Activated CD8-positive, alpha-beta T cell treated with anti-CD3 and anti-CD28 coated beads for 36 hours (primary cell): ENCODE results near the gene PBRM1. TPM values are rescaled to one million over a fixed set of nuclear protein-coding genes. Genes with fewer than 3 reads are reported as not detected.

Source experiments
- ATAC-seq: fragments of 200-7000 bp; cut with Tn5 transposase; one replicate; pipeline ENCODE4 v1.10.0; 2021; ENCODE audit warnings: mild to moderate bottlenecking, moderate library complexity
- CTCF ChIA-PET: fragments of 350-600 bp; sonication (Branson Sonifier 250); formaldehyde crosslinking; loops from one replicate; lab custom pipeline; 2021; ENCODE audit warnings: antibody characterized with exemption; lab: Charles Lee
- POLR2A ChIA-PET: fragments of 350-600 bp; sonication (Branson Sonifier 250); formaldehyde crosslinking; loops from one replicate; lab custom pipeline; 2021; ENCODE audit warnings: antibody characterized with exemption; lab: Charles Lee
- DNase-seq: peaks from one replicate; pipeline ENCODE4 v3.0.0-alpha.2; 2020
- H3K27ac Mint-ChIP-seq: one replicate; pipeline ENCODE4 v1.8.0; 2021; ENCODE audit warnings: mild to moderate bottlenecking, mixed read lengths
- H3K27me3 Mint-ChIP-seq: one replicate; pipeline ENCODE4 v1.8.0; 2021; ENCODE audit warnings: mixed read lengths
- H3K36me3 Mint-ChIP-seq: one replicate; pipeline ENCODE4 v1.8.0; 2021; ENCODE audit warnings: low read depth, mixed read lengths
- H3K4me1 Mint-ChIP-seq: one replicate; pipeline ENCODE4 v1.8.0; 2021; ENCODE audit warnings: low read depth, mixed read lengths
- H3K4me3 Mint-ChIP-seq: one replicate; pipeline ENCODE4 v1.8.0; 2021; ENCODE audit warnings: mild to moderate bottlenecking, moderate library complexity, mixed read lengths
- H3K9me3 Mint-ChIP-seq: one replicate; pipeline ENCODE4 v1.8.0; 2021; ENCODE audit warnings: mixed read lengths
- intact Hi-C: fragments of 100-400 bp; cut with micrococcal nuclease; formaldehyde crosslinking; loops from one replicate; pipeline ENCODE4 v1.10.0; 2022
- total RNA-seq, 2 experiments: library from RNA; stranded (reverse); gene quantifications; one replicate each; pipeline ENCODE4 v1.2.3, GENCODE V29; 2021
- TF ChIP-seq, protein P1 (sequence below): fragments of 200-600 bp; IDR thresholded peaks from one replicate; pipeline ENCODE4 v1.8.0; 2022; ENCODE audit warnings: antibody characterized with exemption, mild to moderate bottlenecking

PBRM1 gene
- total RNA-seq, 2 experiments from 2014 or later = 55.9 to 56.1 TPM

GRCh38 chr3:52504977-52505376 is 180.7 kb downstream of the PBRM1 start:
- intact Hi-C loops = no loop called here
- CTCF ChIA-PET = no interaction called here
- POLR2A ChIA-PET = interaction anchor here (0.5 kb wide), 1 partner anchor 224 kb away, joined by 3 read pairs; no protein-coding TSS in a partner anchor
- Mint-ChIP-seq H3K27me3 (no peaks in the 10 kb centered on the region), H3K36me3 (no peaks in the 10 kb centered on the region), H3K9me3 (no peaks in the 10 kb centered on the region), H3K27ac (no peak overlapping the region), H3K4me3 (no peak overlapping the region), H3K4me1 (no peaks in the 10 kb centered on the region)
- ATAC-seq (no peak), DNase-seq (no peak)
- TF ChIP-seq, protein P1, sequence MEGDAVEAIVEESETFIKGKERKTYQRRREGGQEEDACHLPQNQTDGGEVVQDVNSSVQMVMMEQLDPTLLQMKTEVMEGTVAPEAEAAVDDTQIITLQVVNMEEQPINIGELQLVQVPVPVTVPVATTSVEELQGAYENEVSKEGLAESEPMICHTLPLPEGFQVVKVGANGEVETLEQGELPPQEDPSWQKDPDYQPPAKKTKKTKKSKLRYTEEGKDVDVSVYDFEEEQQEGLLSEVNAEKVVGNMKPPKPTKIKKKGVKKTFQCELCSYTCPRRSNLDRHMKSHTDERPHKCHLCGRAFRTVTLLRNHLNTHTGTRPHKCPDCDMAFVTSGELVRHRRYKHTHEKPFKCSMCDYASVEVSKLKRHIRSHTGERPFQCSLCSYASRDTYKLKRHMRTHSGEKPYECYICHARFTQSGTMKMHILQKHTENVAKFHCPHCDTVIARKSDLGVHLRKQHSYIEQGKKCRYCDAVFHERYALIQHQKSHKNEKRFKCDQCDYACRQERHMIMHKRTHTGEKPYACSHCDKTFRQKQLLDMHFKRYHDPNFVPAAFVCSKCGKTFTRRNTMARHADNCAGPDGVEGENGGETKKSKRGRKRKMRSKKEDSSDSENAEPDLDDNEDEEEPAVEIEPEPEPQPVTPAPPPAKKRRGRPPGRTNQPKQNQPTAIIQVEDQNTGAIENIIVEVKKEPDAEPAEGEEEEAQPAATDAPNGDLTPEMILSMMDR = no peak

DNA sequence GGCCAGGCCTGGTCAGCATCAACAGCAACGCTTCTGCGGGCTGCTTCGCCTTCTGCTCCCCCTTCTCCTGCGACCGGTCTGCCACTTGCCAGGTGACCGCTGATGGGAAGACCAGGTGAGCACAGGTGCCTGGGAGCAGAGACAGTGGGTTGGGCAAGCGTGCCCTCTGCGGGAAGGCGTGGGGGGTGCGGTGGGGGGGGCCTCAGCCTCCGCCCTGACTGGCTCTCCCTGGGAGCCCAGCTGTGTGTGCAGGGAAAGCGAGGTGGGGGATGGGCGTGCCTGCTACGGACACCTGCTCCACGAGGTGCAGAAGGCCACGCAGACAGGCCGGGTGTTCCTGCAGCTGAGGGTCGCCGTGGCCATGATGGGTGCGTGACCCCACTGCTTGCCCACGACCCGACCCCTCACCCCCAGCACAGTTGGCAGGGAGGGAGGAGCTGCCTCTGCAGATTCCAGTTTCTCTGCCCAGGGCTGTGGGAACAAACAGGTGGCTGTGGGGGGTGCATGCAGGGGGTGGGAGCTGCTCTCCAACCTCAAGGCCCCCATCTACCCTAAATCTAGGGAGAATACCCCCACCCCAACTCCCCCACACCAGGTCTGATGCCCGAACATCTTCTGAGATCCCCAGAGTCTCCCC is 181.8 kb downstream of the PBRM1 start:
- ChIA-PET POLR2A (interaction anchor here (0.5 kb wide), 1 partner anchor 8 kb away, joined by 3 read pairs; the partner anchor contains the start of gene STAB1), CTCF (no interaction called here)
- intact Hi-C loops = no loop called here
- Mint-ChIP-seq H3K27ac (no peak overlapping the region), H3K36me3 (no peaks in the 10 kb centered on the region), H3K4me3 (no peak overlapping the region), H3K27me3 (no peaks in the 10 kb centered on the region), H3K9me3 (no peaks in the 10 kb centered on the region), H3K4me1 (no peaks in the 10 kb centered on the region)
- DNase-seq = no peak
- TF ChIP-seq, protein P1 = no peak
- ATAC-seq = no peak

- Mint-ChIP-seq H3K27me3 (no peaks in the 10 kb centered on the region), H3K4me1 (no peaks in the 10 kb centered on the region), H3K9me3 (no peaks in the 10 kb centered on the region), H3K4me3 (no peak overlapping the region), H3K27ac (no peak overlapping the region), H3K36me3 (no peaks in the 10 kb centered on the region)
- ChIA-PET CTCF (no interaction called here), POLR2A (no interaction called here)
- no peak for DNase-seq
- TF ChIP-seq, protein P1 = no peak
- intact Hi-C loops = no loop called here
- no peak for ATAC-seq
Observed at GRCh38 chr3:52502808-52503350, 182.8 kb downstream of the PBRM1 start.

DNA sequence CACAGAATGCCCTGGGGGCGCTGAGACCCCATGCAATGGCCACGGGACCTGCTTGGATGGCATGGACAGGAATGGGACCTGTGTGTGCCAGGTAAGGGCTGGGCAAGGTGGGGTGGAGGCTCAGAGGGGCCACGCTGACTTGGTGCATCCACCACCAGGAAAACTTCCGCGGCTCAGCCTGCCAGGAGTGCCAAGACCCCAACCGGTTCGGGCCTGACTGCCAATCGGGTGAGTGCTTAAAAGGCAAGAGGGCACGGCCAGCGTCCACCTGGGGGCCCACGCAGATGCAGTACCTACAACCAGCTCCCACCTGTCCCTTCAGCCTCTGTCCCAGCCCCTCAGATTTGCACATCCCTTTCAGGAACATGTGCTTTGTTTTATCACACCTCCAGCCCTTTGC is 183.7 kb downstream of the PBRM1 start:
- TF ChIP-seq, protein P1 = no peak
- POLR2A ChIA-PET = no interaction called here
- H3K27me3 Mint-ChIP-seq = no peaks in the 10 kb centered on the region
- intact Hi-C loops = no loop called here
- no peak for ATAC-seq
- no peaks in the 10 kb centered on the region for H3K4me1 Mint-ChIP-seq
- CTCF ChIA-PET = no interaction called here
- no peak overlapping the region for H3K27ac Mint-ChIP-seq
- DNase-seq = no peak
- no peaks in the 10 kb centered on the region for H3K36me3 Mint-ChIP-seq
- H3K4me3 Mint-ChIP-seq = no peak overlapping the region
- H3K9me3 Mint-ChIP-seq = no peaks in the 10 kb centered on the region

DNA sequence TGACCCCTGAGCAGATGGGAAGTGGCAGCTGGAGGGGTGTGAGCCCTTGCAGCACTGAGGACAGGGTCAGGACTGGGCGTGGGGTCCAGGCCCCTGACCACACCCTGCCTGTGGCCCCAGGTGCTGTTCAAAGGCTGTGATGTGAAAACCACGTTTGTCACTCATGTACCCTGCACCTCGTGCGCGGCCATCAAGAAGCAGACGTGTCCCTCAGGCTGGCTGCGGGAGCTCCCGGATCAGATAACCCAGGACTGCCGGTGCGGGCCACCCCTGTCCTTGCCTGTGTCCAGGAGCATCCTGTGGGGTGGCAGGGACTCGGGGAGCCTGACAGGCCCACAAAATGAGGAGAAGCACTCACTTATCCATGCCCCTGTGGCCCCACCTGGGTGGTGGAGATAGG is 184.7 kb downstream of the PBRM1 start:
- Mint-ChIP-seq H3K27ac (no peak overlapping the region), H3K9me3 (no peaks in the 10 kb centered on the region), H3K4me1 (no peaks in the 10 kb centered on the region), H3K4me3 (no peak overlapping the region), H3K27me3 (no peaks in the 10 kb centered on the region), H3K36me3 (no peaks in the 10 kb centered on the region)
- CTCF ChIA-PET = no interaction called here
- intact Hi-C loops = no loop called here
- POLR2A ChIA-PET = no interaction called here
- DNase-seq = no peak
- TF ChIP-seq, protein P1 = no peak
- ATAC-seq = no peak
